ENCODE results near the gene APH1B.

Gene APH1B

GRCh38 chr15:63254991-63255390, 22.4 kb upstream of the APH1B start:
- DNase-seq: no peak

DNA sequence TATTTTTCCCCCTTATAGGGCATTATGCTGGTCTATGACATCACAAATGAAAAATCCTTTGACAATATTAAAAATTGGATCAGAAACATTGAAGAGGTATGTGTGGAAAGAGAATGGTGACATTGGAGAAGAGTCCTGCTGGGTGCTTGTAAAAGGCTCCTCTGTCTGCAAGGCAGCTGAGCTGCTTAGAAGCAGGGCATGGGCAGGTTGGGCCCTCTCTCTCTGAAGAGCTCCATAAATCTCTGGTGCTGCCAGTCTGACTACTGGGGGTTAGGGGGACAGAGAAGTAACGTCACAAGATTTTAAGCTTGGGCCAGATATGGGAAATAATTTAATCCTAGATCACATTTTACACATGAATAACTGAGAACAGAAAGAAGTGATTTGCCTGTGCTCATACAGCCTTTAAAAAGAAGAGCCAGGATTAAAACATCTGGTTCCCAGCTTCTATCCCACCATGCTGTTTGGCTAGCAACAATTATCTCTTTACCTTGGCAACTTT, 21.9 kb upstream of the APH1B start:
- DNase-seq: no peak

GRCh38 chr15:63256433-63257274, 20.8 kb upstream of the APH1B start:
- DNase-seq: no peak

DNA sequence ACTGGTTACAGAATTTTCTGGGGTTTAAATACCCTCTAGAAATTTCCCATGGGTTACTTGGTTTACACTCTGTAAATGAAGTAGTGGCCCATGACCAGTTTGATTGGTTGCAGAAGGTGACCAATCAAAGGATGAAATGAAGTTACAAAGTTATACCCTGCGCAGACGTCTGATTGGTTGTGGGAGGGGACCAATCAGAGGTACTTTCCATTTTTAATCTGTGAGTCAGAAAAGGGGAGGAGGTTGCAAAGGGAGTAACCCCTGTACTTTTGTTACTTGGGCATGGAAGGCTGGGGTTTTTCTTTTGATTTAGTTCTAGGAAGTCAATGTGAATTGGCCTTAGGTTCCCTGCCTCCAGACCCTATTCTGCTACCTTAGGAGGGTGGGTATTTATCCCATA, 18.7 kb upstream of the APH1B start:
- no peak for DNase-seq

DNA sequence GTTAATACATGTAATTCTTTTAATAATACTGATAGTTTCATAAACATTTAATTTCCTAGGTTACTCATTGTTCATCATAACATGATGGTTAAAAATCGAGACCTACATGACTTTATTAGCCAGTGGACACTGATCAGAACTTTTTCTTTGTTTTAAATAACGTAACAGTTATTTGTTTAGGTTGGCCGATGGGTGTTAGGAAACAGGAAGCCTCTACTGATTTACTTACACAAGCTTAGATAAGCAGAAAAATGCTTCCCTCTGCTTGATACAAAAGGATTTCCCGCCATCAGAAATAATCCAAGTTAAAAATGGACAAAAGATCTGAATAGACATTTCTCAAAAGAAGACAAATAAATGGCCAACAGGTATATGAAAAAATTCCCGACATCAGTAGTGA, 16.6 kb upstream of the APH1B start:
- DNase-seq: no peak

- DNase-seq: no peak
These were observed 16.1 kb upstream of the APH1B start for GRCh38 chr15:63261311-63261710.

GRCh38 chr15:63263519-63263918, 13.9 kb upstream of the APH1B start:
- DNase-seq: no peak

DNA sequence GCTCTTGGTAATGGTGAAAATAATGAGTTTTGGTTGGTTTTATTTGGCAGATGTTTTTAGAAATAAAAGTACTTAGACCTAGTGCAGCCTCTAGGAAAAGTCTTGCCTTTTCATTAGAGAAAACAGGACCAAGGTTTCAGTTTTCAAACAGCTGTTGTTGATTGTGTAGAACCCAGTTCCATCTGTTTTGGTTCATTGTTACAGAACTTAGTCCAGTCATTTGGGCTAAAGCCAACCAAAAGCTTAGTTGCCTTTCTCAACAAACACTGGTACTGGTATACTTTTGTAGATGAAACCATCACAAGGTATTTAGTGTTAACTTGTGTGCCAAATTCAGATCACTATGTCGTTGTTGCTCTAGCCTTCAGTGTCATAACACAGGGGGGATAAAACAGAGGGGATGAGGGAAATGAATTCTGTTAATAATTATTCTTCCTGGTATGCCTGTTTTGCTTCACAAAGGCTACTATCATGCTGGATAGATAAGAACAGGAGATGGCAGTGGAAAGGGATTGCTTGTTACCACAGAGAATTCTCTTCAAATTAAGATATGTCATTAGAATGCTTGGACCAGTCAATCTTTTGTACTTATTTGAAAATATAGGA, 12.6 kb upstream of the APH1B start:
- DNase-seq: no peak

- DNase-seq: no peak
These were observed 3.0 kb upstream of the APH1B start for GRCh38 chr15:63274427-63274826.

- no peak for DNase-seq
These were observed 915 bp upstream of the APH1B start for GRCh38 chr15:63276342-63277037.

DNA sequence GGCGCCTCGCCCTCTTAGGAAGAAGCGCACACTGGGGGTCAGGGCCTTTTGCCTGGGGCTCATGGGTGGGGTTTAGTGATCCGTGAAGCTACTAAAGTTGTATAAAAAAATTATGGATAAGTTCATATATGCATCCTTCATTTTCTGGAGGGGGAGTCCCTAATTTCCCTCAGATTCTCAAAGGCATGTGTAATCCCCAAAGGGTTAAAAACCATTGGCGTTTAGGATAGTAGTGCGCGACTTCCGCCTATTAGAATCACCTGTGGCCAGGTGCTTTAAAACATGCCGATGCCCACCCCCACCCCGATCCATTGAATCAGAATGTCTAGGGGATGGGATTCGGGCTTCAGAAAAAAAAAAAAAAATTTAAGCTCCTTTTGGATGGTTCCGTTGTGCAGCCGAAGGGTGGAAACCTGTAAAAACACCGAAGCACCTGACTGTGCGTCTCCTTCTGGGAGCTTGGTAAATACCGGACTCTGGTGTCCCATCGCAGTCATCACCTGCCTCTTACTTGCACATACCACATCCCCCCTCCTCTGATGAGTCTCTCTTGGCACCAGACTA, 570 bp downstream of the APH1B start:
- DNase-seq: no peak

DNA sequence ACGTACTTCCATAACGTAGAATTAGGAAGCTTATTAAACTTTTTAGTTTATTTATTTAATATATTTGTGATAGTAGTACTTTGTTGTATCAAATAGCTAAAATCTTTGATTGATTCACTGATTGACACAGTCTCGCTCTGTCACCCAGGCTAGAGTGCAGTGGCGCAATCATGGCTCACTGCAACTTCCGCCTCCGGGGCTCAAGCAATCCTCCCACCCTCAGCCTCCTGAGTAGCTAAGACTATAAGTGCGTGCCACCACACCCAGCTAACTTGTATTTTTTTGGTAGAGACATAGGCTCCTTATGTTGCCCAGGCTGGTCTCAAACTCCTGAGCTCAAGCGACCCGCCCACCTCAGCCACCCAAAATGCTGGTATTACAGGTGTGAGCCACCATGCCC, 5.7 kb downstream of the APH1B start:
- DNase-seq: no peak

- DNase-seq: no peak
These were observed 6.9 kb downstream of the APH1B start for GRCh38 chr15:63284335-63284734.

DNA sequence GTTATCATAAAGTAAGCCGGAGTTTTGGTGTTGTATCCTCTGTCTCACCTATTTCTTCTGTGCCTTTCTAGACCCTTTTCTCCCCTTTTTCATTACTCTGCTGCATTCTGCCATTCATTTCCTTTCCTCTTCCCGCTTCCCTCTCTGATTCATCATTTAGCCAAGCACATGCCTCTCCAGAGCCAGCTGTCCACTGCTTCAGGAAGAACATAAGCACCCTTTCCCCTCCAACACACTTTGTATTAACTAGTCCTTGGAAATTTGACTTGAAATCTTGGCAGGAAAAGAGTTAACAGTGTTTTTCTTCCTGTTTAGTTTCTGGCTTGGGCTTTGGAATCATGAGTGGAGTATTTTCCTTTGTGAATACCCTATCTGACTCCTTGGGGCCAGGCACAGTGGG, 9.7 kb downstream of the APH1B start:
- DNase-seq: no peak

DNA sequence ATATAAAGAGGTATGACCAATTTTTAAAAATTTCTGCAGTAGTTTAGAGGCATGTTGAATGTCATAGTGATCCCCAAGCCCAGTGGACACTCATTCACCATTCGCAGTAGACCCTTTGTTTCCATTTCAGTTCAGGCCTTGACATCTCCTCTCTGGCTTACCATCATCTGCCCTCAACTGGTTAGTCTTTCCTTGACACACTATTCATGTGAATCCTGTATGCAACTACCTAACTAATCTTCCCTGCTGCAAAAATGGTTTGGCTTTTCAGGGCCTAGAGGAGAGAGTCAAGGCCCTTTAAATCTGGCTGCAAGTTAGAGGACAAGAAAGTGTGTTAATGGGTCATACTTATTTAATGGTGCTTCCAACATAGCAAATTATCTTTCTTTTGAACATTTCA, 10.9 kb downstream of the APH1B start:
- no peak for DNase-seq

DNA sequence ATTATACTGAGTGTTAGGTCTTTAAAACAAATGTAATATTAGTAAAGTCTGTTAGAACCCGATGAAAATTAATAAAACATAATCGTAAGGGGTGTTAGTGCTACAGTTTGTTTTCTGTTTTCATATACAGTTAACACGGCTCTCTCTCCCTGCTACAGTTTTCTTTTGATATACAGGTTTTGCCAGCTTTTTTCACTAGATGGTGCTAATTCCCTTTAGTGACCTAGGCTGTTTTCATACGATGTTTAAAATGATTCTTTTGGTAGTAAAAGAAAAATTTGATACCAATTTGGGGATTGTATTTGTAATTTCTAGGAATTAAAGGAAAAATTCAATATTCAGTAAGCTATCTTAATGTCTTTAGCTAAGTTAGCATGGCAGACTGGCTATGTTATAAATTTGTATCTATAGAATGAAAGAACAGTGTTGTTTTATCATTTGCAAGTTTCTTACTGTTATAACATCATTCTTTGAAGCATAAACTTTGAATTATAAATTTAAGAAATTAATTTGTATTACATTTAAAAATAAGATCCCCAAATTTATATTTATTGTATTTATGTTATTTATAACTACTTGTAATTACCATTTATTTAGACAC, 11.5 kb downstream of the APH1B start:
- no peak for DNase-seq

- DNase-seq: no peak
These were observed 14.1 kb downstream of the APH1B start for GRCh38 chr15:63291507-63291906.

DNA sequence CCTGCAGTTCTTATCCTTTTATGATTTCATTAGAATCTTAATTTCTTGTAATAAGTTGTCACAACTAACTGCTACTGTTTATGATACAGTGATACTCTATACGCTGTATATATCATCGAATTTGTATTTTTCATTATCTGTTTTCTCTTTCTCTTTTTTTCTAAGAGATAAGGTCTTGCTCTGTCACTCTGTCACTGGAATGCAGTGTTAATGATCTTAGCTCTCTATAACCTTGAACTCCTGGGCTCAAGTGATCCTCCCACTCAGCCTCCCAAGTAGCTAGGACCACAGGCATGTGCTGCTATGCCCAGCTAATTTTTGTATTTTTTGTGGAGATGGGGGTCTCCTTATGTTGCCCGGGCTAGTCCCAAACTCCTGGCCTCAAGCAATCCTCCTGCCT, 14.8 kb downstream of the APH1B start:
- DNase-seq: no peak

- DNase-seq: no peak
These were observed 15.4 kb downstream of the APH1B start for GRCh38 chr15:63292771-63293170.

- DNase-seq: no peak
These were observed 17.0 kb downstream of the APH1B start for GRCh38 chr15:63294359-63294758.

- no peak for DNase-seq
These were observed 17.9 kb downstream of the APH1B start for GRCh38 chr15:63295341-63295740.

- no peak for DNase-seq
These were observed 18.8 kb downstream of the APH1B start for GRCh38 chr15:63296195-63296594.

- no peak for DNase-seq
These were observed 22.7 kb downstream of the APH1B start for GRCh38 chr15:63299943-63300575.
